H1 (cell line): ENCODE measurements around the gene SRP14. TPM values are rescaled to one million over a fixed set of nuclear protein-coding genes. Genes with fewer than 3 reads are reported as not detected.

Experiments used
- CTCF ChIA-PET: fragments of 300-600 bp; sonication (Branson Sonifier 250); formaldehyde crosslinking; loops from one replicate; lab custom pipeline; 2021; ENCODE audit not compliant: partially characterized antibody; lab: Charles Lee
- POLR2A ChIA-PET: fragments of 300-600 bp; sonication (Branson Sonifier 250); formaldehyde crosslinking; loops from one replicate; lab custom pipeline; 2021; ENCODE audit warnings: inconsistent platforms; ENCODE audit not compliant: partially characterized antibody; lab: Charles Lee
- DNase-seq, 2 experiments: peaks; one replicate each; pipeline versions ENCODE4 v3.0.0 to v3.0.0-alpha.2; 2010 to 2022; ENCODE audit warnings: low spot score in 2 of 2, low read depth in 1 of 2, mixed read lengths in 1 of 2
- FAIRE-seq: peaks from 2 replicates; lab custom pipeline; 2011; peaks lifted over from hg19 to GRCh38; lab: Jason Lieb, UNC
- H2AFZ ChIP-seq: 2 replicates; pipeline ENCODE4 v1.8.1; 2012; ENCODE audit warnings: low read length, inconsistent platforms
- H2AK5ac ChIP-seq: 2 replicates; pipeline ENCODE4 v1.6.1; 2013; ENCODE audit warnings: low read depth, low read length
- H2BK120ac ChIP-seq: replicated peaks from 2 replicates; pipeline ENCODE3; 2013; ENCODE audit warnings: low read depth, low read length, inconsistent platforms
- H2BK12ac ChIP-seq: 2 replicates; pipeline ENCODE4 v1.6.1; 2013; ENCODE audit warnings: low read depth, low read length
- H2BK15ac ChIP-seq: 2 replicates; pipeline ENCODE4 v1.6.1; 2013; ENCODE audit warnings: low read length
- H2BK20ac ChIP-seq: 2 replicates; pipeline ENCODE4 v1.6.1; 2013; ENCODE audit warnings: low read length
- H2BK5ac ChIP-seq: 2 replicates; pipeline ENCODE4 v1.6.1; 2013; ENCODE audit warnings: low read depth, low read length
- H3K14ac ChIP-seq: 2 replicates; pipeline ENCODE4 v1.6.1; 2013; ENCODE audit warnings: inconsistent platforms; ENCODE audit not compliant: insufficient read length
- H3K18ac ChIP-seq: 2 replicates; pipeline ENCODE4 v1.6.1; 2013; ENCODE audit warnings: low read length; ENCODE audit errors: extremely low read depth
- H3K23ac ChIP-seq: 2 replicates; pipeline ENCODE4 v1.6.1; 2013; ENCODE audit warnings: inconsistent platforms; ENCODE audit not compliant: insufficient read length
- H3K23me2 ChIP-seq: 2 replicates; pipeline ENCODE4 v1.6.1; 2013; ENCODE audit warnings: low read depth, low read length
- H3K27ac ChIP-seq: 2 replicates; pipeline ENCODE4 v1.6.1; 2011; ENCODE audit warnings: low read depth, low read length, inconsistent platforms
- H3K27me3 ChIP-seq, 4 experiments: replicated peaks in 1 of 4; 1 replicate in 1 of 4; 2 replicates in 3 of 4; pipeline versions ENCODE4 v1.6.1 to v1.8.1; 2011 to 2013; ENCODE audit warnings: low read length in 3 of 4, mild to moderate bottlenecking in 3 of 4, inconsistent platforms in 2 of 4, mixed read lengths in 2 of 4, moderate library complexity in 1 of 4; ENCODE audit not compliant: control insufficient read depth in 3 of 4, insufficient read depth in 3 of 4; ENCODE audit errors: extremely low read depth in 1 of 4
- H3K36me3 ChIP-seq, 4 experiments: 2 replicates each; pipeline versions ENCODE4 v1.6.1 to v1.8.1; 2011 to 2013; ENCODE audit warnings: mild to moderate bottlenecking in 4 of 4, low read length in 3 of 4, moderate library complexity in 2 of 4, control low read depth in 1 of 4, inconsistent platforms in 1 of 4; ENCODE audit not compliant: insufficient read depth in 4 of 4, control insufficient read depth in 2 of 4
- H3K4ac ChIP-seq: replicated peaks from 2 replicates; pipeline ENCODE3; 2013; ENCODE audit warnings: low read length, low read depth, mixed read lengths, inconsistent platforms; ENCODE audit not compliant: insufficient read length
- H3K4me1 ChIP-seq, 4 experiments: replicated peaks in 1 of 4; 1 replicate in 1 of 4; 2 replicates in 3 of 4; pipeline versions ENCODE4 v1.6.1 to v1.8.1; 2011 to 2013; ENCODE audit warnings: low read length in 3 of 4, inconsistent platforms in 2 of 4, mixed read lengths in 1 of 4; ENCODE audit not compliant: insufficient read depth in 4 of 4, control insufficient read depth in 3 of 4
- H3K4me2 ChIP-seq, 2 experiments: 2 replicates each; pipeline versions ENCODE4 v1.6.1 to v1.8.1; 2011 to 2013; ENCODE audit warnings: low read depth in 2 of 2, low read length in 2 of 2, control low read depth in 1 of 2, inconsistent platforms in 1 of 2, mild to moderate bottlenecking in 1 of 2; ENCODE audit not compliant: insufficient read depth in 1 of 2
- H3K4me3 ChIP-seq, 4 experiments: fragments of 200-600, 300-600 bp in 1 of 4; sonication (generic), shearing (Covaris generic), sonication (Bioruptor Twin) in 1 of 4; 2 replicates each; pipeline versions ENCODE4 v1.5.1 to v1.8.1; 2011 to 2016; ENCODE audit warnings: low read length in 4 of 4, low read depth in 3 of 4, control low read depth in 2 of 4, inconsistent platforms in 2 of 4, mild to moderate bottlenecking in 2 of 4, mixed read lengths in 1 of 4, moderate library complexity in 1 of 4; ENCODE audit not compliant: insufficient read depth in 2 of 4; ENCODE audit errors: extremely low read depth in 1 of 4
- H3K56ac ChIP-seq: replicated peaks from 2 replicates; pipeline ENCODE3; 2013; ENCODE audit warnings: low read depth, mild to moderate bottlenecking, mixed read lengths, low read length, inconsistent platforms; ENCODE audit not compliant: insufficient read length
- H3K79me1 ChIP-seq: 2 replicates; pipeline ENCODE4 v1.6.1; 2013; ENCODE audit warnings: low read depth, low read length, control low read depth
- H3K79me2 ChIP-seq, 2 experiments: 2 replicates each; pipeline versions ENCODE4 v1.6.1 to v1.8.1; 2012 to 2013; ENCODE audit warnings: low read length in 2 of 2, mild to moderate bottlenecking in 2 of 2, inconsistent platforms in 1 of 2; ENCODE audit not compliant: insufficient read depth in 2 of 2, control insufficient read depth in 1 of 2
- H3K9ac ChIP-seq, 4 experiments: replicated peaks in 1 of 4; 1 replicate in 1 of 4; 2 replicates in 3 of 4; pipeline versions ENCODE4 v1.6.1 to v1.8.1; 2011 to 2013; ENCODE audit warnings: low read depth in 3 of 4, low read length in 3 of 4, control low read depth in 2 of 4, mild to moderate bottlenecking in 2 of 4, moderate library complexity in 2 of 4, inconsistent platforms in 1 of 4; ENCODE audit errors: extremely low read depth in 1 of 4
- H3K9me3 ChIP-seq, 2 experiments: 2 replicates each; pipeline versions ENCODE4 v1.6.1 to v1.8.1; 2012 to 2013; ENCODE audit warnings: mild to moderate bottlenecking in 2 of 2, moderate library complexity in 2 of 2, control low read depth in 1 of 2, inconsistent platforms in 1 of 2, low read depth in 1 of 2, low read length in 1 of 2, mixed read lengths in 1 of 2; ENCODE audit not compliant: insufficient read depth in 2 of 2
- H4K20me1 ChIP-seq, 2 experiments: replicated peaks in 1 of 2; 2 replicates each; pipeline versions ENCODE3 to v1.8.1; 2011 to 2013; ENCODE audit warnings: inconsistent platforms in 2 of 2, low read length in 2 of 2, mild to moderate bottlenecking in 1 of 2; ENCODE audit not compliant: insufficient read depth in 2 of 2, control insufficient read depth in 1 of 2
- H4K5ac ChIP-seq: 2 replicates; pipeline ENCODE4 v1.6.1; 2013; ENCODE audit warnings: low read length, low read depth, mixed read lengths, inconsistent platforms; ENCODE audit not compliant: insufficient read length
- H4K8ac ChIP-seq: 2 replicates; pipeline ENCODE4 v1.8.0; 2013; ENCODE audit warnings: mild to moderate bottlenecking, moderate library complexity, low read length, inconsistent platforms; ENCODE audit not compliant: insufficient read depth; ENCODE audit errors: extremely low read depth
- H4K91ac ChIP-seq: replicated peaks from 2 replicates; pipeline ENCODE3; 2013; ENCODE audit warnings: low read length, mixed read lengths, inconsistent platforms; ENCODE audit not compliant: insufficient read length
- JUND ChIP-seq: IDR thresholded peaks from 2 replicates; pipeline ENCODE4 v1.6.1; 2011; ENCODE audit warnings: mild to moderate bottlenecking, improper control_type of control experiment, low read length
- WGBS, 2 experiments: shearing (Covaris generic) in 1 of 2; methylation state at CpG; one replicate each; pipeline versions ENCODE4 v1.1.6 to v1.1.7; 2013 to 2015; ENCODE audit warnings: low lambda C conversion rate in 2 of 2, mixed read lengths in 2 of 2, inconsistent platforms in 1 of 2, low coverage in 1 of 2, missing lambda C conversion rate in 1 of 2; ENCODE audit not compliant: insufficient replicate concordance in 2 of 2, insufficient coverage in 1 of 2, insufficient read length in 1 of 2; ENCODE audit errors: extremely low coverage in 1 of 2, missing lambda C conversion rate in 1 of 2; 5-methylcytosine and 5-hydroxymethylcytosine counted together
- polyA plus RNA-seq, 7 experiments: library from polyadenylated mRNA; depleted of rRNA in 3 of 7; stranded (reverse) in 5 of 7; unstranded in 2 of 7; fragments of >200 nt in 5 of 7; fragments of 200-250 nt in 2 of 7; gene quantifications; 1 replicate in 5 of 7; 2 replicates in 1 of 7; 4 replicates in 1 of 7; pipeline versions ENCODE4 v1.2.1 to v1.2.3, GENCODE V29; 2011 to 2013; ENCODE audit warnings: missing spikeins in 2 of 7, mixed read lengths in 2 of 7
- total RNA-seq: library from RNA; stranded (reverse); fragmentation: NEBNext Ultra II Directional; extraction: Animal tissue kit (Norgen Biotek cat#: 25700); gene quantifications from 2 replicates; pipeline ENCODE4 v1.2.1, GENCODE V29; 2021

Gene SRP14
- total and polyA plus RNA-seq, 2 of the 8 experiments (the other 6 are each of a cell fraction or from before 2014, with no cell fraction given): 186 to 223 TPM

DNA sequence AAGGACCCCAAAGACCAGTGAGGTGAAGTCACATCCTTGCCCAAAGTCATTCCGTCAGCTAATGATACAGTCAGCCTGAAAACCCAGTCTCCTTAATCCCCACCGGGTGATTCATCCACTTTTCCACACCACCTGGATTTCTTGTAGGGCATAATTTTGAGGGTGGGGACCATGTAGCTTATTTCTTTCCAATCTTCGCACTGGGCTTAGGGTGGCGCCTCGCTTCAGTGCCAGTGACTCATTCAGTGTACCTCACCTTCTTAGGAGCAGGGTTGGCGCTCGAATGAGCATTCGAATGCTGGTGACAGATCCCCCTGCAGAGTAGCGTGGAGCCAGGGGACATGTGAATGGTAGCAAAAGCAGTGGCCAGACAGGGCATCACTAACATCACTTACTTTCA, 45.7 kb upstream of the SRP14 start:
- POLR2A ChIA-PET: interaction anchor here (1.0 to 1.9 kb wide), 4 partner anchors 14 to 29 kb away, joined by 3 to 5 read pairs (median 4); no protein-coding TSS in a partner anchor
- no peak for TF ChIP-seq JUND

More for the DNA sequence above, 45.7 kb upstream of the SRP14 start:
- Histone ChIP-seq H3K79me2 (no peaks in the 10 kb centered on the region), H4K20me1 (no peaks in the 10 kb centered on the region), H3K14ac (no peak overlapping the region), H3K4ac (no peak overlapping the region), H3K18ac (no peak overlapping the region), H4K8ac (no peak overlapping the region; the same call in 1 of the 2 replicates), H2AFZ (no peak overlapping the region), H2BK120ac (no peak overlapping the region), H2BK15ac (no peak overlapping the region), H4K5ac (no peak overlapping the region), H3K9ac (no peak overlapping the region), H3K4me3 (no peak overlapping the region), H3K36me3 (0 out of 8 replicates have a peak, but pooled peaks cover 0 to under 1% (median 0%) of the 10 kb centered on the region in 4 experiments), H3K56ac (no peak overlapping the region), H2BK12ac (no peak overlapping the region), H3K23ac (no peak overlapping the region), H3K27ac (no peak overlapping the region), H3K27me3 (peaks cover 0 to 12% (median 7%) of the 10 kb centered on the region in 4 experiments; a peak in 4 of 7 replicates), H3K9me3 (no peaks in the 10 kb centered on the region), H3K4me2 (no peak overlapping the region), H2BK20ac (no peak overlapping the region), H3K4me1 (peaks cover 15 to 36% (median 26%) of the 10 kb centered on the region in 4 experiments), H4K91ac (no peak overlapping the region), H2BK5ac (no peak overlapping the region), H2AK5ac (no peak overlapping the region), H3K79me1 (no peaks in the 10 kb centered on the region), H3K23me2 (0 out of 2 replicates have a peak, but pooled peaks cover 5% of the 10 kb centered on the region)
- DNase-seq: no peak
- CTCF ChIA-PET: interaction anchor here (0.6 to 21.4 kb wide), 5 partner anchors 12 to 283 kb away, joined by 3 to 312 read pairs (median 6); partner anchors contain the start of gene BMF
- 93% methylated on average over 9 of the region's 9 CpGs; no CpG with 5 or more reads in 1 of the 2 experiments for WGBS, 2 experiments
- FAIRE-seq: no peak
